A673 (cell line): ENCODE data around the gene ALX4.

Source experiments
- CTCF ChIP-seq: fragments of 300-800, 200-600 bp; sonication (generic); conservative IDR thresholded peaks from 2 replicates; pipeline ENCODE4 v1.5.1; 2017; ENCODE audit warnings: low read depth, mild to moderate bottlenecking, antibody characterized with exemption, low read length, moderate library complexity, mixed read lengths
- EZH2 ChIP-seq: fragments of 200-600 bp; sonication (generic); IDR thresholded peaks from 2 replicates; pipeline ENCODE4 v1.6.1; 2017; ENCODE audit warnings: borderline replicate concordance, low read depth, mild to moderate bottlenecking, mixed read lengths, antibody characterized with exemption, low read length; ENCODE audit not compliant: poor library complexity, severe bottlenecking

GRCh38 chr11:44324749-44325525 is 15.0 kb upstream of the ALX4 start:
- TF ChIP-seq EZH2 (no peak), CTCF (no peak)
